H1 (cell line): Measurements from ENCODE around the gene CRIP1. TPM values are rescaled to one million over a fixed set of nuclear protein-coding genes. Genes with fewer than 3 reads are reported as not detected.
A peak's percentile ranks its signal among the peaks of the same experiment; 100 is the strongest.

Experiments
- CTCF ChIA-PET: fragments of 300-600 bp; sonication (Branson Sonifier 250); formaldehyde crosslinking; loops from one replicate; lab custom pipeline; 2021; ENCODE audit not compliant: partially characterized antibody; lab: Charles Lee
- POLR2A ChIA-PET: fragments of 300-600 bp; sonication (Branson Sonifier 250); formaldehyde crosslinking; loops from one replicate; lab custom pipeline; 2021; ENCODE audit warnings: inconsistent platforms; ENCODE audit not compliant: partially characterized antibody; lab: Charles Lee
- DNase-seq, 2 experiments: peaks; one replicate each; pipeline versions ENCODE4 v3.0.0 to v3.0.0-alpha.2; 2010 to 2022; ENCODE audit warnings: low spot score in 2 of 2, low read depth in 1 of 2, mixed read lengths in 1 of 2
- FAIRE-seq: peaks from 2 replicates; lab custom pipeline; 2011; peaks lifted over from hg19 to GRCh38; lab: Jason Lieb, UNC
- H2AFZ ChIP-seq: 2 replicates; pipeline ENCODE4 v1.8.1; 2012; ENCODE audit warnings: low read length, inconsistent platforms
- H2AK5ac ChIP-seq: 2 replicates; pipeline ENCODE4 v1.6.1; 2013; ENCODE audit warnings: low read depth, low read length
- H2BK120ac ChIP-seq: replicated peaks from 2 replicates; pipeline ENCODE3; 2013; ENCODE audit warnings: low read depth, low read length, inconsistent platforms
- H2BK12ac ChIP-seq: 2 replicates; pipeline ENCODE4 v1.6.1; 2013; ENCODE audit warnings: low read depth, low read length
- H2BK15ac ChIP-seq: 2 replicates; pipeline ENCODE4 v1.6.1; 2013; ENCODE audit warnings: low read length
- H2BK20ac ChIP-seq: 2 replicates; pipeline ENCODE4 v1.6.1; 2013; ENCODE audit warnings: low read length
- H2BK5ac ChIP-seq: 2 replicates; pipeline ENCODE4 v1.6.1; 2013; ENCODE audit warnings: low read depth, low read length
- H3K14ac ChIP-seq: 2 replicates; pipeline ENCODE4 v1.6.1; 2013; ENCODE audit warnings: inconsistent platforms; ENCODE audit not compliant: insufficient read length
- H3K18ac ChIP-seq: 2 replicates; pipeline ENCODE4 v1.6.1; 2013; ENCODE audit warnings: low read length; ENCODE audit errors: extremely low read depth
- H3K23ac ChIP-seq: 2 replicates; pipeline ENCODE4 v1.6.1; 2013; ENCODE audit warnings: inconsistent platforms; ENCODE audit not compliant: insufficient read length
- H3K23me2 ChIP-seq: 2 replicates; pipeline ENCODE4 v1.6.1; 2013; ENCODE audit warnings: low read depth, low read length
- H3K27ac ChIP-seq: 2 replicates; pipeline ENCODE4 v1.6.1; 2011; ENCODE audit warnings: low read depth, low read length, inconsistent platforms
- H3K27me3 ChIP-seq, 4 experiments: replicated peaks in 1 of 4; 1 replicate in 1 of 4; 2 replicates in 3 of 4; pipeline versions ENCODE4 v1.6.1 to v1.8.1; 2011 to 2013; ENCODE audit warnings: low read length in 3 of 4, mild to moderate bottlenecking in 3 of 4, inconsistent platforms in 2 of 4, mixed read lengths in 2 of 4, moderate library complexity in 1 of 4; ENCODE audit not compliant: control insufficient read depth in 3 of 4, insufficient read depth in 3 of 4; ENCODE audit errors: extremely low read depth in 1 of 4
- H3K36me3 ChIP-seq, 4 experiments: 2 replicates each; pipeline versions ENCODE4 v1.6.1 to v1.8.1; 2011 to 2013; ENCODE audit warnings: mild to moderate bottlenecking in 4 of 4, low read length in 3 of 4, moderate library complexity in 2 of 4, control low read depth in 1 of 4, inconsistent platforms in 1 of 4; ENCODE audit not compliant: insufficient read depth in 4 of 4, control insufficient read depth in 2 of 4
- H3K4ac ChIP-seq: replicated peaks from 2 replicates; pipeline ENCODE3; 2013; ENCODE audit warnings: low read length, low read depth, mixed read lengths, inconsistent platforms; ENCODE audit not compliant: insufficient read length
- H3K4me1 ChIP-seq, 4 experiments: replicated peaks in 1 of 4; 1 replicate in 1 of 4; 2 replicates in 3 of 4; pipeline versions ENCODE4 v1.6.1 to v1.8.1; 2011 to 2013; ENCODE audit warnings: low read length in 3 of 4, inconsistent platforms in 2 of 4, mixed read lengths in 1 of 4; ENCODE audit not compliant: insufficient read depth in 4 of 4, control insufficient read depth in 3 of 4
- H3K4me2 ChIP-seq, 2 experiments: 2 replicates each; pipeline versions ENCODE4 v1.6.1 to v1.8.1; 2011 to 2013; ENCODE audit warnings: low read depth in 2 of 2, low read length in 2 of 2, control low read depth in 1 of 2, inconsistent platforms in 1 of 2, mild to moderate bottlenecking in 1 of 2; ENCODE audit not compliant: insufficient read depth in 1 of 2
- H3K4me3 ChIP-seq, 4 experiments: fragments of 200-600, 300-600 bp in 1 of 4; sonication (generic), shearing (Covaris generic), sonication (Bioruptor Twin) in 1 of 4; 2 replicates each; pipeline versions ENCODE4 v1.5.1 to v1.8.1; 2011 to 2016; ENCODE audit warnings: low read length in 4 of 4, low read depth in 3 of 4, control low read depth in 2 of 4, inconsistent platforms in 2 of 4, mild to moderate bottlenecking in 2 of 4, mixed read lengths in 1 of 4, moderate library complexity in 1 of 4; ENCODE audit not compliant: insufficient read depth in 2 of 4; ENCODE audit errors: extremely low read depth in 1 of 4
- H3K56ac ChIP-seq: replicated peaks from 2 replicates; pipeline ENCODE3; 2013; ENCODE audit warnings: low read depth, mild to moderate bottlenecking, mixed read lengths, low read length, inconsistent platforms; ENCODE audit not compliant: insufficient read length
- H3K79me1 ChIP-seq: 2 replicates; pipeline ENCODE4 v1.6.1; 2013; ENCODE audit warnings: low read depth, low read length, control low read depth
- H3K79me2 ChIP-seq, 2 experiments: 2 replicates each; pipeline versions ENCODE4 v1.6.1 to v1.8.1; 2012 to 2013; ENCODE audit warnings: low read length in 2 of 2, mild to moderate bottlenecking in 2 of 2, inconsistent platforms in 1 of 2; ENCODE audit not compliant: insufficient read depth in 2 of 2, control insufficient read depth in 1 of 2
- H3K9ac ChIP-seq, 4 experiments: replicated peaks in 1 of 4; 1 replicate in 1 of 4; 2 replicates in 3 of 4; pipeline versions ENCODE4 v1.6.1 to v1.8.1; 2011 to 2013; ENCODE audit warnings: low read depth in 3 of 4, low read length in 3 of 4, control low read depth in 2 of 4, mild to moderate bottlenecking in 2 of 4, moderate library complexity in 2 of 4, inconsistent platforms in 1 of 4; ENCODE audit errors: extremely low read depth in 1 of 4
- H3K9me3 ChIP-seq, 2 experiments: 2 replicates each; pipeline versions ENCODE4 v1.6.1 to v1.8.1; 2012 to 2013; ENCODE audit warnings: mild to moderate bottlenecking in 2 of 2, moderate library complexity in 2 of 2, control low read depth in 1 of 2, inconsistent platforms in 1 of 2, low read depth in 1 of 2, low read length in 1 of 2, mixed read lengths in 1 of 2; ENCODE audit not compliant: insufficient read depth in 2 of 2
- H4K20me1 ChIP-seq, 2 experiments: replicated peaks in 1 of 2; 2 replicates each; pipeline versions ENCODE3 to v1.8.1; 2011 to 2013; ENCODE audit warnings: inconsistent platforms in 2 of 2, low read length in 2 of 2, mild to moderate bottlenecking in 1 of 2; ENCODE audit not compliant: insufficient read depth in 2 of 2, control insufficient read depth in 1 of 2
- H4K5ac ChIP-seq: 2 replicates; pipeline ENCODE4 v1.6.1; 2013; ENCODE audit warnings: low read length, low read depth, mixed read lengths, inconsistent platforms; ENCODE audit not compliant: insufficient read length
- H4K8ac ChIP-seq: 2 replicates; pipeline ENCODE4 v1.8.0; 2013; ENCODE audit warnings: mild to moderate bottlenecking, moderate library complexity, low read length, inconsistent platforms; ENCODE audit not compliant: insufficient read depth; ENCODE audit errors: extremely low read depth
- H4K91ac ChIP-seq: replicated peaks from 2 replicates; pipeline ENCODE3; 2013; ENCODE audit warnings: low read length, mixed read lengths, inconsistent platforms; ENCODE audit not compliant: insufficient read length
- BACH1 ChIP-seq: IDR thresholded peaks from 2 replicates; pipeline ENCODE4 v1.6.1; 2012; ENCODE audit warnings: low read length, improper control_type of control experiment
- BCL11A ChIP-seq, 2 experiments: IDR thresholded peaks; one replicate each; pipeline ENCODE4 v1.6.1; 2011; ENCODE audit warnings: low read depth in 2 of 2, low read length in 2 of 2, mild to moderate bottlenecking in 2 of 2
- CEBPB ChIP-seq: IDR thresholded peaks from 2 replicates; pipeline ENCODE4 v1.6.1; 2012; ENCODE audit warnings: low read depth, low read length
- GABPA ChIP-seq: IDR thresholded peaks from 2 replicates; pipeline ENCODE4 v1.6.1; 2011; ENCODE audit warnings: mild to moderate bottlenecking, low read length, moderate library complexity, borderline replicate concordance; ENCODE audit not compliant: insufficient read depth
- GTF2F1 ChIP-seq: IDR thresholded peaks from 2 replicates; pipeline ENCODE4 v1.6.1; 2012; ENCODE audit warnings: low read depth, low read length, improper control_type of control experiment, borderline replicate concordance
- HDAC2 ChIP-seq, 2 experiments: fragments of 300-600 bp in 1 of 2; sonication (generic) in 1 of 2; IDR thresholded peaks; 2 replicates each; pipeline ENCODE4 v1.6.1; 2011 to 2012; ENCODE audit warnings: low read depth in 2 of 2, low read length in 2 of 2, mild to moderate bottlenecking in 2 of 2, moderate library complexity in 2 of 2, borderline replicate concordance in 1 of 2, inconsistent platforms in 1 of 2
- HDAC6 ChIP-seq: IDR thresholded peaks from one replicate; pipeline ENCODE4 v1.7.1; 2012; ENCODE audit warnings: low read depth, mild to moderate bottlenecking, inconsistent platforms, low read length, moderate library complexity
- JUND ChIP-seq: IDR thresholded peaks from 2 replicates; pipeline ENCODE4 v1.6.1; 2011; ENCODE audit warnings: mild to moderate bottlenecking, improper control_type of control experiment, low read length
- SIRT6 ChIP-seq: IDR thresholded peaks from one replicate; pipeline ENCODE4 v1.7.1; 2012; ENCODE audit warnings: low read length, inconsistent platforms
- SP4 ChIP-seq: IDR thresholded peaks from 2 replicates; pipeline ENCODE4 v1.6.1; 2012; ENCODE audit warnings: low read length, inconsistent platforms
- WGBS, 2 experiments: shearing (Covaris generic) in 1 of 2; methylation state at CpG; one replicate each; pipeline versions ENCODE4 v1.1.6 to v1.1.7; 2013 to 2015; ENCODE audit warnings: low lambda C conversion rate in 2 of 2, mixed read lengths in 2 of 2, inconsistent platforms in 1 of 2, low coverage in 1 of 2, missing lambda C conversion rate in 1 of 2; ENCODE audit not compliant: insufficient replicate concordance in 2 of 2, insufficient coverage in 1 of 2, insufficient read length in 1 of 2; ENCODE audit errors: extremely low coverage in 1 of 2, missing lambda C conversion rate in 1 of 2; 5-methylcytosine and 5-hydroxymethylcytosine counted together
- polyA plus RNA-seq, 7 experiments: library from polyadenylated mRNA; depleted of rRNA in 3 of 7; stranded (reverse) in 5 of 7; unstranded in 2 of 7; fragments of >200 nt in 5 of 7; fragments of 200-250 nt in 2 of 7; gene quantifications; 1 replicate in 5 of 7; 2 replicates in 1 of 7; 4 replicates in 1 of 7; pipeline versions ENCODE4 v1.2.1 to v1.2.3, GENCODE V29; 2011 to 2013; ENCODE audit warnings: missing spikeins in 2 of 7, mixed read lengths in 2 of 7
- total RNA-seq: library from RNA; stranded (reverse); fragmentation: NEBNext Ultra II Directional; extraction: Animal tissue kit (Norgen Biotek cat#: 25700); gene quantifications from 2 replicates; pipeline ENCODE4 v1.2.1, GENCODE V29; 2021

Gene CRIP1
- total and polyA plus RNA-seq, 2 of the 8 experiments (the other 6 are each of a cell fraction or from before 2014, with no cell fraction given), result 1.2 to 2.2 TPM

DNA sequence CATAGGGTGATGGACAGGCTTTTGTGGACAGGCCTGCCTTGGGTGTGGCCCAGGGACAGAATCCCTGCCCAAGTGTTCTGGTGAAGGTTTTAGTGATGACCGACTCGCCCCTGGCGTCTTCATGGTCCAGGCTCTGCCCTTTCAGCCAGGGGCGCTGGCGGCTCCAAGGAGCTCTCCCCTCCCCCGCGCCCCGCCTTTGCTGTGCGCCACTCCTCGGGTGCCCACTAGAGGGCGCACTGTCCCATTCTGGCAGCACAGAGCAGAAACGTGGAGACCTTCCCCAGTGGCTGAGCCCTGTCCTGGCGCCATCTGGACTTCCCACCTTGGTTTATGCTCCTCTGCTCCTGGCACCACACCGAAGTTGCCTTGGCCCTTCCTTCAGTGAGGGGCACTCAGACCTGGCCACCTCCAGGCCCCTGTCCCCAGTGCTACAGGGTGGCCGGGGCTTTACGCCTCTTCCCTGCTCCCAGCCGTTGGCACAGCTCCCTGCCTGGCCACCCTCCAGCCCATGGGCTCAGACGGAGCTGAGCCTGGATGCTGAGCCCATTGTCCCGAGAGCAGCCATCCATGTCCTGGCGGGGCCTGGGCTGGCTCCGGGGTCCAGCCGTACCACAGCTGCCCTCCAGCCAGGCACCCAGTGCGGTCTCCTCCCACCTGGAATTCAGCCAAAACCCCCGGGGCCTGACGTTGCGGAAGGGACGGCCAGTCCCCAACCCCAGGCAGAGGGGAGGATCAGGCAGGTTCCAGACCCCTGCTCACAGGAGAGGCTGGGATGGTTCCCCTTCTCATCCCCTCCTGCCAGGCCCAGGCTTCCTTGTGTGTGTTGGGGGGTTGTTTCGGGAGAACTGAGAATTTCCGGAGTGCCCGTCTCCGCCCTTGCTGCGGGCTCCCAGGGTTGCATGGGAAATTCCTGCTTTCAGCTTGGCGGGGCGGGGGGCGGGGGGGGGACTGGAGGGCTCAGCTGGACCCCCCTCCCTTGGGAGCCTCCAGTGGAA is 5.6 kb upstream of the CRIP1 start:
- H3K4me1 ChIP-seq, result peaks cover 0 to 38% (median 26%) of the 10 kb centered on the region in 4 experiments; a peak in 6 of 7 replicates
- H4K5ac ChIP-seq, result no peak overlapping the region
- FAIRE-seq (no peak), DNase-seq (peak; percentile 66 to 99)
- peak overlapping the region; percentile 78 for H3K18ac ChIP-seq
- H3K56ac ChIP-seq, result no peak overlapping the region
- H4K91ac ChIP-seq, result peak overlapping the region; percentile 25
- H2BK120ac ChIP-seq, result peak overlapping the region; percentile 54
- H3K23me2 ChIP-seq, result peaks cover 2% of the 10 kb centered on the region; the same call in 1 of the 2 replicates
- peak overlapping the region; percentile 85; the same call in 1 of the 2 replicates for H2AFZ ChIP-seq
- H2BK15ac ChIP-seq, result no peak overlapping the region
- peak overlapping the region in 2 of 4 experiments; percentile 70 to 73; a peak in 4 of 7 replicates for H3K9ac ChIP-seq
- peak overlapping the region; percentile 65 for H3K4ac ChIP-seq
- peak overlapping the region; percentile 72; the same call in 1 of the 2 replicates for H2BK20ac ChIP-seq
- no peak overlapping the region for H2AK5ac ChIP-seq
- ChIA-PET POLR2A (interaction anchor here (0.9 to 1.6 kb wide), 7 partner anchors 8 to 291 kb away, joined by 3 to 8 read pairs (median 3); partner anchors contain the start of gene TEDC1), CTCF (interaction anchor here (0.6 to 5.0 kb wide), 37 partner anchors 9 to 441 kb away, joined by 3 to 70 read pairs (median 4); no protein-coding TSS in a partner anchor)
- 20% methylated on average over 32 of the region's 35 CpGs; no CpG with 5 or more reads in 1 of the 2 experiments for WGBS, 2 experiments
- H3K79me2 ChIP-seq, result no peaks in the 10 kb centered on the region
- no peaks in the 10 kb centered on the region for H3K9me3 ChIP-seq
- peak overlapping the region; percentile 99 for H2BK12ac ChIP-seq
- peaks cover 50 to 99% (median 82%) of the 10 kb centered on the region in 4 experiments for H3K27me3 ChIP-seq
- H4K8ac ChIP-seq, result peak overlapping the region; percentile 95; the same call in 1 of the 2 replicates
- peaks cover 4 to 15% of the 10 kb centered on the region in 2 experiments for H4K20me1 ChIP-seq
- peak overlapping the region; percentile 21 to 84 for H3K4me2 ChIP-seq
- no peak overlapping the region for H3K14ac ChIP-seq
- peak overlapping the region; percentile 44; the same call in 1 of the 2 replicates for H2BK5ac ChIP-seq
- H3K27ac ChIP-seq, result 0 out of 2 replicates have a peak overlapping the region, but pooled peaks have one; percentile 8
- H3K23ac ChIP-seq, result no peak overlapping the region
- H3K36me3 ChIP-seq, result peaks cover 0 to 3% (median 0%) of the 10 kb centered on the region in 4 experiments; a peak in 1 of 8 replicates
- H3K79me1 ChIP-seq, result no peaks in the 10 kb centered on the region
- peak overlapping the region in 2 of 4 experiments; percentile 40 to 52; a peak in 4 of 8 replicates for H3K4me3 ChIP-seq
- TF ChIP-seq SIRT6 (no peak), BACH1 (no peak), GABPA (peak; percentile 83; the same call in 1 of the 2 replicates), CEBPB (no peak), JUND (peak; percentile 24; the same call in 1 of the 2 replicates), BCL11A (IDR thresholded peaks at IDR 0.05; ENCODE audit: low read depth in 2 of 2, low read length in 2 of 2) (no peak), SP4 (0 out of 2 replicates have a peak, but pooled peaks have one; percentile 26), HDAC6 (no peak), GTF2F1 (no peak), HDAC2 (IDR thresholded peaks at IDR 0.05; ENCODE audit: borderline replicate concordance in 1 of 2, low read depth in 2 of 2, low read length in 2 of 2) (no peak)
